HG03460 (cell line): ENCODE results near the gene C19orf85.
"Not testable (repeated sequence)": the region's sequence is repeated elsewhere in the genome, so short reads cannot be mapped to it uniquely, and the experiment has no call there.

ENCODE experiments used
- ATAC-seq: cut with Tn5 transposase; IDR thresholded peaks from one replicate; pipeline ENCODE4 v1.9.1; 2021; ENCODE audit not compliant: unreplicated experiment

The C19orf85 gene

GRCh38 chr19:55442372-55442961 lies 22.1 kb downstream of the C19orf85 start:
- ATAC-seq = no peak

- ATAC-seq = no peak
Measured at GRCh38 chr19:55441692-55442321, 22.7 kb downstream of the C19orf85 start.

GRCh38 chr19:55441319-55441691 lies 23.2 kb downstream of the C19orf85 start:
- ATAC-seq = no peak

GRCh38 chr19:55440411-55441105 lies 24.0 kb downstream of the C19orf85 start:
- ATAC-seq = no peak

GRCh38 chr19:55439052-55439451 lies 25.5 kb downstream of the C19orf85 start:
- ATAC-seq = no peak

GRCh38 chr19:55437410-55437809 lies 27.1 kb downstream of the C19orf85 start:
- no peak for ATAC-seq

GRCh38 chr19:55436847-55437246 lies 27.7 kb downstream of the C19orf85 start:
- ATAC-seq = no peak

GRCh38 chr19:55435020-55435419 lies 29.5 kb downstream of the C19orf85 start:
- no peak for ATAC-seq

GRCh38 chr19:55434356-55434919 lies 30.1 kb downstream of the C19orf85 start:
- ATAC-seq = no peak

- ATAC-seq = no peak
Measured at GRCh38 chr19:55433292-55433691, 31.3 kb downstream of the C19orf85 start.

GRCh38 chr19:55432241-55432959 lies 32.2 kb downstream of the C19orf85 start:
- no peak for ATAC-seq

- ATAC-seq = no peak
Measured at GRCh38 chr19:55431183-55431582, 33.4 kb downstream of the C19orf85 start.

- ATAC-seq = no peak
Measured at GRCh38 chr19:55426042-55426441, 38.5 kb downstream of the C19orf85 start.

- no peak for ATAC-seq
Measured at GRCh38 chr19:55424518-55424917, 40.0 kb downstream of the C19orf85 start.

- no peak for ATAC-seq
Measured at GRCh38 chr19:55423225-55424005, 41.1 kb downstream of the C19orf85 start.

- ATAC-seq = not testable (repeated sequence)
Measured at GRCh38 chr19:55421281-55421680, 43.3 kb downstream of the C19orf85 start.

GRCh38 chr19:55419624-55420236 lies 44.8 kb downstream of the C19orf85 start:
- no peak for ATAC-seq

- no peak for ATAC-seq
Measured at GRCh38 chr19:55419103-55419502, 45.4 kb downstream of the C19orf85 start.

- no peak for ATAC-seq
Measured at GRCh38 chr19:55418185-55418584, 46.4 kb downstream of the C19orf85 start.
